Lung (tissue), 12 donors: ENCODE results near the gene CDH13. TPM values are rescaled to one million over a fixed set of nuclear protein-coding genes. Genes with fewer than 3 reads are reported as not detected.

Source experiments
- ATAC-seq: fragments of 200-7000 bp; cut with Tn5 transposase; one replicate; pipeline ENCODE4 v1.9.1; 2020; ENCODE audit warnings: moderate number of reproducible peaks; ENCODE audit not compliant: insufficient read depth, low FRiP score
- DNase-seq, 3 donors: peaks; one replicate each; pipeline ENCODE4 v3.0.0-alpha.2; 2013 to 2017
- H3K27ac ChIP-seq, 2 donors: one replicate each; pipeline ENCODE4 v1.5.1; 2013; ENCODE audit warnings: mild to moderate bottlenecking in 2 of 2, moderate library complexity in 2 of 2, control low read depth in 1 of 2, inconsistent platforms in 1 of 2, low read depth in 1 of 2, low read length in 1 of 2
- H3K27me3 ChIP-seq, 3 donors: one replicate each; pipeline ENCODE4 v1.5.1; 2013; ENCODE audit warnings: low read length in 2 of 3; ENCODE audit not compliant: control insufficient read depth in 3 of 3, insufficient read depth in 3 of 3
- H3K36me3 ChIP-seq, 4 donors: one replicate each; pipeline ENCODE4 v1.5.1; 2013; ENCODE audit warnings: low read length in 4 of 4, mild to moderate bottlenecking in 1 of 4, moderate library complexity in 1 of 4; ENCODE audit not compliant: control insufficient read depth in 4 of 4, insufficient read depth in 4 of 4
- H3K4me1 ChIP-seq, 5 donors: one replicate each; pipeline ENCODE4 v1.5.1; 2013; ENCODE audit warnings: low read length in 5 of 5, mild to moderate bottlenecking in 2 of 5, moderate library complexity in 1 of 5; ENCODE audit not compliant: control insufficient read depth in 5 of 5, insufficient read depth in 5 of 5
- H3K4me3 ChIP-seq: one replicate; pipeline ENCODE4 v1.5.1; 2013; ENCODE audit warnings: mild to moderate bottlenecking, control low read depth, moderate library complexity
- H3K9ac ChIP-seq, 2 donors: one replicate each; pipeline ENCODE4 v1.5.1; 2013; ENCODE audit warnings: low read length in 2 of 2, control low read depth in 1 of 2; ENCODE audit not compliant: insufficient read depth in 1 of 2
- H3K9me3 ChIP-seq, 4 donors: one replicate each; pipeline ENCODE4 v1.5.1; 2013; ENCODE audit warnings: low read length in 3 of 4, mild to moderate bottlenecking in 1 of 4, moderate library complexity in 1 of 4; ENCODE audit not compliant: control insufficient read depth in 4 of 4, insufficient read depth in 3 of 4
- CTCF ChIP-seq: IDR thresholded peaks from 2 replicates; pipeline ENCODE4 v1.5.1; 2012; ENCODE audit warnings: mild to moderate bottlenecking; ENCODE audit errors: control extremely low read depth, extremely low read depth
- WGBS, 2 donors: extraction: QIAGEN DNeasy Blood & Tissue Kit; methylation state at CpG; one replicate each; pipeline ENCODE4 v1.1.7; 2013; 5-methylcytosine and 5-hydroxymethylcytosine counted together
- polyA plus RNA-seq, 2 donors: library from polyadenylated mRNA; stranded (reverse); fragments of 200-250 nt; gene quantifications; one replicate each; pipeline ENCODE4 v1.2.1, GENCODE V29; 2013
- total RNA-seq, 2 donors: library from RNA; depleted of rRNA in 1 of 2; stranded (reverse); fragments of >200 nt in 1 of 2; gene quantifications; one replicate each; pipeline ENCODE4 v1.2.1, GENCODE V29; 2014 to 2021
- donor health status: control.
- donor health status: control.
- donor health status: Bipolar disorder and iron deficiency.
- donor health status: healthy.
- donor health status: DM: yes; HTN: yes; CAD: no.

CDH13 gene
- total and polyA plus RNA-seq, 4 donors: 2.1 to 12.3 (median 7.3) TPM

DNA sequence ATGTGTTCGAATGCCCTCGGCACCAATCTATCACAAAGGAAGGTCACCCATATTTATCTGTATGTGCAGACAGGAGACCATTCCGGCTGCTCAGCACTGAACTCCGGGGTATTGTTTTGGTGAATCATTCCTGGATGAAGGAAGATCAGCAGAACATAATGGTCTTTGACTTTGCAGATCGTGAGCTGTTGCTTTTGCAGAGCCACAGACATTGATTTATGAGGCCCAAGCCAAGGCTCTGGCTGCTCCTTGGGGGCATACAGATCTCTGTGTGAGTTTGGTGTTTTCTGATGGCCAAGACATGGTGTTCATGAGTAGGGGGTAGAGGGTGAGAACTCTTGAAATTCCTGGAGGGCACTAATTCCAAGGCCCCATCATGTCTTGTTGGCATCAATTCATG, 722.2 kb downstream of the CDH13 start:
- H3K4me3 ChIP-seq: no peak overlapping the region
- no peaks in the 10 kb centered on the region for H3K4me1 ChIP-seq
- no peak overlapping the region for H3K9ac ChIP-seq
- 76 to 78% methylated on average over 5 of the region's 5 CpGs for WGBS, 2 donors
- no peaks in the 10 kb centered on the region for H3K27me3 ChIP-seq
- TF ChIP-seq CTCF: no peak
- no peak overlapping the region for H3K27ac ChIP-seq
- H3K9me3 ChIP-seq: peaks cover 0 to 2% (median 0%) of the 10 kb centered on the region in 4 donors
- H3K36me3 ChIP-seq: no peaks in the 10 kb centered on the region
- DNase-seq (no peak), ATAC-seq (no peak)

DNA sequence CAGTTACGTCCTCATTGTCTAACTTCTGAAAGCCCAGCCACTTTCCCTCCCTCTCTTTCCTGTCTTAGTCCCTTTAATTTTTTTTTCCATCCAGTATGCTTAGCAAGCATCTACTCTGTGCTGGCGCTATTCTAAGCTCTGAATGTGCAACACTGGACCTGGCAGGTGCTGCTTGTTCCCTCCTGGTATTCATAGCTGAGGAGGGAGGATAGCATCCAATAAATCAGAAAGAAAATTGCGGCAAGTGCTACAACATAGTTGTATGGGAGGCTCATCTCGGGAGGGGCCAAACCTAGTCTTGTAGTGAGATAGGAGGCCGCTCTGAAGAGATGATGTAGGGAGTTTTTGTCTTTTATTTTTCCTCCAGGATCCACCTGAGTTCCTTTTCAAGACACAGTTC, 723.7 kb downstream of the CDH13 start:
- Histone ChIP-seq H3K4me1 (no peaks in the 10 kb centered on the region), H3K9ac (no peak overlapping the region), H3K27me3 (no peaks in the 10 kb centered on the region), H3K4me3 (no peak overlapping the region), H3K9me3 (peaks cover 0 to 2% (median 0%) of the 10 kb centered on the region in 4 donors), H3K27ac (no peak overlapping the region), H3K36me3 (no peaks in the 10 kb centered on the region)
- DNase-seq (no peak), ATAC-seq (no peak)
- TF ChIP-seq CTCF: no peak
- WGBS, 2 donors: 85 to 92% methylated on average over 5 of the region's 5 CpGs

DNA sequence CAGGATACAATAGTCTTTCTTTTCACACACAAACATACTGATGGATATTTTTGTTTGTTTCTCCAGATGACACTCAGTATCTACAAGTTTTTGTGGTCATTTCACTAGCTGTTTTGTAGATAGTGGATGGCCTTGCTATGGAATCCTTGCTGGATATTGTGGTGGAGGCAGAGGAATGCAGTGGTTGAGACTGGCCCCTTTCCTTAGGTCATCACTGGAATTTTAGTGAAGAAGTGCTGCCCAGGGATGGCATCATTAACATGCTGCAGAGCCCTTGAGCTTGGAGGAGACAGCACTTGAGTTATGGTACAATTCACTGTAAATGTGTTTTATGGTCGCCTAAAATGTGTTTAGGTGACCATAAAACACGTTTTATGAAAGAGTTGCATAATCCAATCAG, 725.1 kb downstream of the CDH13 start:
- Histone ChIP-seq H3K9ac (no peak overlapping the region), H3K27ac (no peak overlapping the region), H3K4me1 (no peaks in the 10 kb centered on the region), H3K36me3 (no peaks in the 10 kb centered on the region), H3K9me3 (peaks cover 0 to 2% (median 0%) of the 10 kb centered on the region in 4 donors), H3K4me3 (no peak overlapping the region), H3K27me3 (no peaks in the 10 kb centered on the region)
- no peak for ATAC-seq
- WGBS, 2 donors: 61 to 65% methylated on average over 2 of the region's 2 CpGs
- TF ChIP-seq CTCF: no peak
- DNase-seq: no peak

GRCh38 chr16:83353241-83353640, 726.5 kb downstream of the CDH13 start:
- H3K27me3 ChIP-seq: no peaks in the 10 kb centered on the region
- H3K9ac ChIP-seq: no peak overlapping the region
- no peak for TF ChIP-seq CTCF
- H3K9me3 ChIP-seq: peaks cover 0 to 2% (median 0%) of the 10 kb centered on the region in 4 donors
- WGBS, 2 donors: 88 to 91% methylated on average over 3 of the region's 3 CpGs
- no peak overlapping the region for H3K4me3 ChIP-seq
- no peaks in the 10 kb centered on the region for H3K4me1 ChIP-seq
- ATAC-seq (no peak), DNase-seq (no peak)
- H3K27ac ChIP-seq: no peak overlapping the region
- no peaks in the 10 kb centered on the region for H3K36me3 ChIP-seq
